ENCODE data around the gene ARFGAP3.
A peak's percentile ranks its signal among the peaks of the same experiment; 100 is the strongest.

The ARFGAP3 gene

GRCh38 chr22:42857845-42858481, 890 bp upstream of the ARFGAP3 start:
- DNase-seq, result no peak

DNA sequence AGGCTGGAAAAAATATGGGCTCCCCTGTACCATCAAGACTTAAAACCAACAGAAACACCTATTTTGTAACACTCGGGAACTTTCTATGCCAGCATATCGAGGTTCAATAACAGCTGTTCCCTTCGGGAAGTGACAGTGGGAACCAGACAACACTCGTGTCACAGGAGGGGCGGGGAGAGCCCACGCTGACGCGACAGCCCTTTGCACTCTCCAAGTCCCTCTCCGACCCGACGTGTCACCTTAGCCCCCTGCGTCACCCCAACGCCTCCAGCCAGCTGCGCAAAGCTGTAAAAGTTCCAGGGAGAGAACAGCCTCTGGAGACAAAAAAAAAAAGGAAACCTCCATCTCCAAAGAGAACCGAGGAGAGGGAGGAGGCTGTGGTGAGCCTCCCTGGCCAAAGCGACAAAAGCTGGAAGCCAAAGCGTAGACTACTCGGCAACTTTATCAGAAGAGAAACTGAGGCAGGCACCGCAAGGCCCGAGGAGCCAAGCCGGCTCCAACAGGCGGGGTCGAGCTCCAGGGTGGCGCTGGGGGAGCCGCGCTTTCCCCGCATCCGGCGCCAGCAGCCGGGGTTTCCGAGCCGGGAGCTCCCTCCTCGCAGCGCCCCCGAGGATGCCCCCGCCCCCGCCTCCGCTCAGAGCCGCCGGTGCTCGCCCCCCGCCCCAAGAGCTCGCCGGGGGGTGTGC, 751 bp downstream of the ARFGAP3 start:
- peak; percentile 25 to 32 for DNase-seq

DNA sequence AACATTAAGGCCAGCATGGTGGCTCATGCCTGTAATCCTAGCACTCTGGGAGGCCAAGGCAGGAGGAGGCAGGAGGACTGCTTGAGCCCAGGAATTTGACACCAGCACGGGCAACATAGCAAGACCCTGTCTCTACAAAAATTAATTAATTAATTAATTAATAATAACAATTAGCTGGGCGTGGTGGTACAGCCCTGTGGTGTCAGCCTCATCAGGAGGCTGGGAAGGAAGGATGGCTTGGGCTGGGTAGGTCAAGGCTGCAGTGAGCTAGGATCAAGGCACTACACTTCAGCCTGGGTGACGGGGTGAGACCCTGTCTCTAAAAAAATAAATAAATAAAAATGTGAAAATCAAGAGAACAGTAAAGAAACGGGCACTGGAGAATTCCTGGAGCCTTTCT, 1.4 kb downstream of the ARFGAP3 start:
- DNase-seq, result no peak

DNA sequence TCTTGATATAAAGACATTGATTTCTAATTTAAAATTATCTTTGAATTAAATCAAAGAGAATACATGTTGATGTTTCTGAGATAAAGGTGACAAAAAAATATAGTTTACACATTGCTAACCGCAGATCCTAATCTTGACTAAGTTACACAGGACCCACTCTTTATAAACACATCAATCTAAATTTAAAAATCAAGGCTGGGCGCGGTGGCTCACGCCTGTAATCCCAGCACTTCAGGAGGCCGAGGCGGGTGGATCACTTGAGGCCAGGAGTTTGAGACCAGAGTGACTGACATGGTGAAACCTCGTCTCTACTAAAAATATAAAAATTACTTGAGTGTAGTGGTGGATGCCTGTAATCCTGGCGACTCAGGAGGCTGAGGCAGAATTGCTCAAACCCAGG, 1.9 kb downstream of the ARFGAP3 start:
- no peak for DNase-seq

DNA sequence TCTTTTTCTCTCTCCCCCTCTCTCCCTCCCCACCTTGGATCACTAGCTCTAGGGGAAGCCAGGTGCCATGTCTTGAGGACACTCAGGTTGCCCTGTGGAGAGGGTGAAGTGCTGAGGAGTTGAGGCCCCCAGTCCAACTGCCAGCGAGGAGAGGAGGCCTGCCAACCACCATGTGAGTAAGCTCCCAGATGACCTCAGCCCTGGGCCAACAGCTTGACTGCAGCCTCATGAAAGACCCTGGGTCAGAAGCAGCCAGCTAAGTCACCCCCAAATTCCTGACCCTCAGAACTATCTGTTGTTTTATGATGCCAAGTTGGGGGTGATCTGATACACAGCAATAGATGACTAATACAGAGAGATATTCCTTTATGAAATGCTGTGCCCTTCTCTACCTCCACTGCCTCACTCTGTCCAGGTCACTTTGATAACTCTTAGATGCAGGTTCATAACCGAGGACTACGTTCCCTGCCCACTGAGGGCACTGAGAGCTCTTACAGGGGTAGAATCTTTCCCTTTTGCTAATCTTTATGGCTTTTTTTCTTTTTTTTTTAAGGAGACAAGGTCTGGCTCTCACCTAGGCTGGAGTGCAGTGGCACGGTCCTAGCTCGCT, 8.0 kb downstream of the ARFGAP3 start:
- DNase-seq, result no peak

- DNase-seq, result no peak
These were observed 10.0 kb downstream of the ARFGAP3 start for GRCh38 chr22:42847110-42847509.

DNA sequence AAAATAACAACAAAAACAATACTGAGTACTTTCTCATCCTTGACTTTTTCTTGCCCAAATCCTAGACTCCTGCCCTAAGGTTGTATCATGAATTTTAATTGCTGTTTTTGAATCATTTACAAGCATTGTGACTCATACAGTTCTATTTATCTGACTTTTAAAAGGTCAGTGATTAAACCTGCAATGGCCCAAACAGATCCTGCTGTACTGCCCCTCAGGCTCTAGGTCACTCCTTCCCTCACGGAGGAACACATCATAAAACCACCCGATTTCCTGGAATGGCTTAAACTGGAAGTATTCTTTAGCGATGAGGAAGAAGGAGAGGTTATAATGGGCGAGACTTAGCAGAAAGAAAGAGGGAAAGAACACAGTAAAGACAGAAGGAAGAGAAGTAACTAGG, 12.3 kb downstream of the ARFGAP3 start:
- DNase-seq, result no peak

DNA sequence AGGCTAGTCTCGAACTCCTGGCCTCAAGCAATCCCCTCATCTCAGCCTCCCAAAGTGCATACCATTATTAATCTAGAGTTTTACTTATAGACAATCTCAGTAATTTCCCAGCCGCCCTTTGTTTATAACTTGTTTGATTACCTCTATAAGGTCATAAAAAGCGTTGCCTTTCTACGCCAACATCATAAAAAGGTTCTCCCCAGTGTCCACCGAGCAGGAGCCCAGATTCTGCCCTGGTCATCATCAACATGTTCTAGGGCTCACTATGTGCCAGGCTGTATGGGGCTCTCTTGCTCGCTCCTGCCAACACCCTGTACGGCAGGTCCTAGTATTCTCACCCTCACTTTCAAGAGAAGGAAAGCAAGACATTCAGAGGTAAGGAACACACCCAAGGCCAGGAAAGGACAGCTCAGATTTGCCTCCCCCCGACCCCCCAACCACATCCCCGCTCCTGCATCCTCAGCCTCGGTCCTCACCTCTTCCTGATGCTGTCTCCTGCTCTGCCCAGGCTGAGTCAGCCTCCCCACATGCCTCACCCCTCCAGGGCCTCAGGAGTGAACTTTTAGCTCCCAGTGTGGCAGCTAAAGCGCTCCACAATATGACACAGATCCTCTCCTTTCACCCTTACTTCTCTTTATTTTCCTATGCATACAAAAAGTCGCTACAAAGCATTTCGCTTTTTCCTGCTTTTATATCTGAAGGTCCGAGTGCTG, 14.3 kb downstream of the ARFGAP3 start:
- DNase-seq, result no peak

GRCh38 chr22:42841444-42841843, 15.6 kb downstream of the ARFGAP3 start:
- DNase-seq, result no peak

GRCh38 chr22:42837556-42837955, 19.5 kb downstream of the ARFGAP3 start:
- no peak for DNase-seq

GRCh38 chr22:42836026-42836425, 21.0 kb downstream of the ARFGAP3 start:
- no peak for DNase-seq

- no peak for DNase-seq
These were observed 22.7 kb downstream of the ARFGAP3 start for GRCh38 chr22:42834177-42834949.

DNA sequence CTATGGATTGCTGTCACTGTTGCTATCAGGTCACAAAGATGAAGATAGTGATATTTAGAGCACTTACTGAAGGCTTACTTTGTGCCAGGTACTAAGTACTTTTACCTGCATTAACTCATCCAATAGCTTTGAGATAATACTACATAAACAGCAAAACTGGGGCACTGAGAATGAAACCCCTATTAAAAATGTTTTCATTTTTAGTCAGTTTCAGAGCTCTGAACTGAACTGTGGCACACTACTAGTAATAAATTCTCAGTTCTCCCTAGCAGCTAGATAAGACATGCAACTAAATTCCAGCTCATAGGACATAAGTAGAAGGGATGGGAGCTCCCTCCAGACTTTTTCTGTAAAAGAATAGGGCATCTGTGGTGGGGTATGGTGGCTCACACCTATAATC, 24.0 kb downstream of the ARFGAP3 start:
- no peak for DNase-seq

- DNase-seq, result no peak
These were observed 25.4 kb downstream of the ARFGAP3 start for GRCh38 chr22:42831712-42832111.

DNA sequence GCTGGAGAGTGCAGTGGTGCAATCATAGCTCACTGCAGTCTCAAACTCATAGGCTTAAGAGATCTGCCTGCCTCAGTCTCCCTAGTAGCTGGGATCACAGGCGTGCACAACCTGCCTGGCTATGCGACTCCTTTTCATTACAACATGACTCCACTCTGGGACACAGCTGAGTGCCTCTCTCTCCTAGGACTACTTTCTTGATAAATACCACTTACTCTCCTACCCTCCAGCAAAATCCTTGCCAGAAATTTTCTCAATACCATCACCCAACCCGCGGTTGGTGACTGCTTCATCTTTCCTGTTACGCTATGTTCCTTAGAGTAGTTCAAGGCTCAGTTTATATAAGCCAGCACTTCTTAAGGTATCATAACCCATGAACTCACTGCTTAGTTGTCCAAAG, 26.9 kb downstream of the ARFGAP3 start:
- DNase-seq, result no peak

DNA sequence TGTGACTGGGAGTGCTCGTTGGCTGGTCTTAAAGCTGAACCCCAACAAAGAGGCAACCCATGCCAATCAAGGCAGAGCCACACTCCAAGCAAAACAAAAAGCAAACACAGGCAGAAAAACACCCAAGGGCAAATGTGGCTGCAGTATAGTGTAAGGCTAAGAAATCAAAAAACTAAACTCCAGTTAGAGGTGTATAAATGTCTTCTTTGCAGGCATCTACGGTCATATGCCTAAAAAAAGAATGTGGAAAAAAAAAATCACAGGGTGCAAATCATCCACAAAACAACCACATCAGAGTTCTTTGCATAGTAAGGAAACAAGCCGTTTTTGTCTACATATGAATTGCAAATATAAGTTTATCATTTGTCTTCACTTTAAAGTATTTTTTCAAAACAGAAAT, 27.8 kb downstream of the ARFGAP3 start:
- no peak for DNase-seq

- no peak for DNase-seq
These were observed 31.3 kb downstream of the ARFGAP3 start for GRCh38 chr22:42825796-42826195.

- DNase-seq, result no peak
These were observed 35.7 kb downstream of the ARFGAP3 start for GRCh38 chr22:42821386-42821785.

DNA sequence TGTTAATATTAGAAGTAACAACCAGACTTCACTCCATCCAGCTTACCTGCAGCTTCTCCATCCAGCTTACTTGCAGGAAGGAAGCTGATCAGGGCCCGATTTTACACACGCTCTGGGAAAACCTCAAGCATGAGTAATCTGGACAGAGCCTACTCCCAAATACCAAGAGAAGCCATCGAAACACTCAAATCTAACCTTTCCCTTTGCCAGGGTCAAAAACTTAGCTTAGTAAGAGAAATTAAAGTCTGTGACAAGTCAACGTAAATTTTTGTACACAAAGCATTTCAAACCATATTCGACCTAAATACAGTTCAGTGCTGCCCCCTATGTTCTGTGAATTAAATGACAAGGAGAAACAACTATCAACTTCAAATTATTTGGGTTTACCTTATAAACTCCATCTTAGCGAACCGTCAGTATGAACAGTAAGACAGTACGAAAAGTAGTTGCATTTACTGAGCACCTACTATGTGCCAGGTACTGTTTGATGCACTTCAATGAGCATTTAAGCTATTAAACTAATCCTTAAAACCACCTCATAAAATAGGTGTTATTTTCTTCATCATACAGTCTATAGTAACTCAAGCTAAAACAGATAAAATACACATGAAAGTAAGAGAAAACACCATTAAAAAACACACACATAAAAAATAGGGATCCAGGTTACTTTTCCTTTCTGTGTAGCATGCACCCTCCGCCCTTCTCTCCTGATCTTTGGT, 36.9 kb downstream of the ARFGAP3 start:
- DNase-seq, result no peak

DNA sequence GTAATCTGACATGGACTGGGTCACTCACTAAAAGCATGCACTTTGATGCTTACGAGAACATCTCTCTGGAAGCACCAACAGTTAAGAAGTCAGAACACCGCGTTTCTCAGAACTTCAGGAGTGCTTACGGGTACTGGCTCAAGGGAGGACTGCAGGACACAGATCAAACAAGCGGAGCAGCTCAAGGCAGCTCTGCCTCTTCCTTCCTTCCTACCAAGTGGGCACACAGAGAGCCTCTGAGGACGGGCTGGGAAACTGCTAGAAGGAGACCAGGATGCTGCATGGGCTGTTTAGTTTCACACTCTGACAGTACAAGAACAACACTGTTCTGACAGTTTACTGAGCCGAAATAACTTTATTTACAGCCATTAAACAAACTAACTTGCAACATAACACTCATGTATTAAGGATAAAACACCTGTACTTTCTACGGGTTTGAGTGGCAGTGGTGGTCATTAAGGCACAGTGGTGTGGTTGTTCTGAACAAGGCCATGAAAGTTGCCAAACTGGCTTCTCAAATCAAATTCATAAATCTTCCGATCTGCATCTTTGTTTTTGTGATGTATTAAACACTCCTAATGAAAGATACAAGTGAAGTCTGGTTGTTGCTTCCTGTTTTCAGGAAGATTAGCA, 37.5 kb downstream of the ARFGAP3 start:
- no peak for DNase-seq

GRCh38 chr22:42817556-42817955, 39.5 kb downstream of the ARFGAP3 start:
- no peak for DNase-seq

DNA sequence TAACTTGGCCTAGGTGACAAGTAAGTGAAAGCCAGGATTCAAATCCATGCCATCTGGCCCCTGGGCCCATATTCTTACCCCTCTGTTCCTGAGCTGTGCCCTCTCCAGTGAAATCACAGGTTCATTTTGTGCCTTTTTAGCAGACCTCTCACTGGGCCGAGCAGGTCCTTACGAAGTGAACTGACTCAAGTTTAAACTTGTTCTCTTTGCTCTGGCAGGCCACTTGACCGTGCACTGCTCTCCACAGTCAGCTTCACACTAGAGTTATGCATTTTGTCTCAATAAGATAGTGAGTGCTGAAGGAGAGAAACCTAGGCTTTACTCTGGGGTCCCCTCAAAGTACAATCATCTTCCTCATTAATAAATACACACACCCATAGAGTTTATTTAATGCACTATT, 40.7 kb downstream of the ARFGAP3 start:
- DNase-seq, result no peak
